SU-DHL-6 (cell line): ENCODE data around the gene RRBP1.

Source experiments
- EZH2phosphoT487 ChIP-seq: fragments of 200-600 bp; sonication (generic), shearing (Covaris generic); conservative IDR thresholded peaks from 2 replicates; pipeline ENCODE4 v1.6.1; 2018; ENCODE audit warnings: mild to moderate bottlenecking, antibody characterized with exemption, low read length, moderate library complexity, mixed read lengths
- TF ChIP-seq, protein P1 (sequence below): fragments of 200-600 bp; sonication (generic); IDR thresholded peaks from one replicate; pipeline ENCODE4 v1.5.1; 2017; ENCODE audit warnings: antibody characterized with exemption, mild to moderate bottlenecking, low read length, moderate library complexity; ENCODE audit not compliant: insufficient read depth, poor library complexity, severe bottlenecking

DNA sequence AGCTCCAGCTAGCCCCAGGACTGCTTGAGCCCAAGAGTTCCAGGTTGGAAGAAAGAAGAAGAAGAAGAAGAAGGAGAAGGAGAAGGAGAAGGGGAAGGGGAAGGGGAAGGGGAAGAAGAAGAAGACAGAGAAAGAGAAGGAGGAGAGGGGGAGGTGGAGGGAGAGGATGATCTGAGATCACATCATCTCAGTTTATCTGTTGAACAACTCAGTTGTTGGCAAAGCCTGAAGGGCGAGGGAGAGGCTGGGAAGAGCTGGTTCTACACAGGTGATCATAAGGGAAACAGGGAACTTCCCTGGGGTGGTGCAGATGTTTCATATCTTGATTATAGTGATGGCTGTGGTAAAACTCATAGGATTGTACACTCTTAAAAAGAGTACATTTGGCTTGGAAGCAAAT is 3.1 kb upstream of the RRBP1 start:
- TF ChIP-seq, protein P1, sequence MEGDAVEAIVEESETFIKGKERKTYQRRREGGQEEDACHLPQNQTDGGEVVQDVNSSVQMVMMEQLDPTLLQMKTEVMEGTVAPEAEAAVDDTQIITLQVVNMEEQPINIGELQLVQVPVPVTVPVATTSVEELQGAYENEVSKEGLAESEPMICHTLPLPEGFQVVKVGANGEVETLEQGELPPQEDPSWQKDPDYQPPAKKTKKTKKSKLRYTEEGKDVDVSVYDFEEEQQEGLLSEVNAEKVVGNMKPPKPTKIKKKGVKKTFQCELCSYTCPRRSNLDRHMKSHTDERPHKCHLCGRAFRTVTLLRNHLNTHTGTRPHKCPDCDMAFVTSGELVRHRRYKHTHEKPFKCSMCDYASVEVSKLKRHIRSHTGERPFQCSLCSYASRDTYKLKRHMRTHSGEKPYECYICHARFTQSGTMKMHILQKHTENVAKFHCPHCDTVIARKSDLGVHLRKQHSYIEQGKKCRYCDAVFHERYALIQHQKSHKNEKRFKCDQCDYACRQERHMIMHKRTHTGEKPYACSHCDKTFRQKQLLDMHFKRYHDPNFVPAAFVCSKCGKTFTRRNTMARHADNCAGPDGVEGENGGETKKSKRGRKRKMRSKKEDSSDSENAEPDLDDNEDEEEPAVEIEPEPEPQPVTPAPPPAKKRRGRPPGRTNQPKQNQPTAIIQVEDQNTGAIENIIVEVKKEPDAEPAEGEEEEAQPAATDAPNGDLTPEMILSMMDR = no peak
- no peak for TF ChIP-seq EZH2phosphoT487
